GM19395 (cell line): Measurements from ENCODE around the gene INS.
"Not testable (repeated sequence)": the region's sequence is repeated elsewhere in the genome, so short reads cannot be mapped to it uniquely, and the experiment has no call there.

Experiments
- ATAC-seq: cut with Tn5 transposase; IDR thresholded peaks from one replicate; pipeline ENCODE4 v1.9.1; 2021; ENCODE audit warnings: mild to moderate bottlenecking, moderate library complexity; ENCODE audit not compliant: unreplicated experiment

Gene INS

GRCh38 chr11:2135018-2135569, 25.9 kb downstream of the INS start:
- no peak for ATAC-seq

GRCh38 chr11:2134022-2135010, 26.7 kb downstream of the INS start:
- ATAC-seq = no peak

GRCh38 chr11:2133241-2134021, 27.6 kb downstream of the INS start:
- ATAC-seq = no peak

- no peak for ATAC-seq
Measured at GRCh38 chr11:2132874-2133240, 28.2 kb downstream of the INS start.

GRCh38 chr11:2132246-2132645, 28.8 kb downstream of the INS start:
- ATAC-seq = no peak

GRCh38 chr11:2131371-2132236, 29.4 kb downstream of the INS start:
- no peak for ATAC-seq

GRCh38 chr11:2130881-2131352, 30.1 kb downstream of the INS start:
- ATAC-seq = no peak

GRCh38 chr11:2129699-2130366, 31.2 kb downstream of the INS start:
- no peak for ATAC-seq

- ATAC-seq = no peak
Measured at GRCh38 chr11:2129308-2129698, 31.7 kb downstream of the INS start.

- ATAC-seq = no peak
Measured at GRCh38 chr11:2128511-2129307, 32.3 kb downstream of the INS start.

- no peak for ATAC-seq
Measured at GRCh38 chr11:2128130-2128510, 32.9 kb downstream of the INS start.

- no peak for ATAC-seq
Measured at GRCh38 chr11:2127482-2128129, 33.4 kb downstream of the INS start.

GRCh38 chr11:2126520-2127085, 34.4 kb downstream of the INS start:
- ATAC-seq = no peak

- ATAC-seq = not testable (repeated sequence)
Measured at GRCh38 chr11:2124736-2125484, 36.1 kb downstream of the INS start.

GRCh38 chr11:2123628-2123960, 37.4 kb downstream of the INS start:
- ATAC-seq = no peak

- no peak for ATAC-seq
Measured at GRCh38 chr11:2122907-2123627, 37.9 kb downstream of the INS start.

GRCh38 chr11:2122222-2122906, 38.6 kb downstream of the INS start:
- ATAC-seq = no peak
